Stimulated activated CD4-positive, alpha-beta T cell treated with anti-CD3 and anti-CD28 coated beads, Interleukin-15, amount 100 ng/mL, for 24 hours (primary cell): ENCODE data around the gene NBAS.
"Not testable (repeated sequence)": the region's sequence is repeated elsewhere in the genome, so short reads cannot be mapped to it uniquely, and the experiment has no call there.

Experiments
- DNase-seq: peaks from one replicate; pipeline ENCODE4 v3.0.0-alpha.2; 2020

NBAS gene

GRCh38 chr2:15557887-15558311 lies 3.2 kb downstream of the NBAS start:
- DNase-seq: no peak

- DNase-seq: no peak
Measured at GRCh38 chr2:15556311-15556930, 4.7 kb downstream of the NBAS start.

GRCh38 chr2:15555760-15556193 lies 5.4 kb downstream of the NBAS start:
- DNase-seq: no peak

- no peak for DNase-seq
Measured at GRCh38 chr2:15554525-15555218, 6.5 kb downstream of the NBAS start.

GRCh38 chr2:15553951-15554350 lies 7.2 kb downstream of the NBAS start:
- DNase-seq: no peak

GRCh38 chr2:15553519-15553918 lies 7.6 kb downstream of the NBAS start:
- no peak for DNase-seq

GRCh38 chr2:15548974-15549373 lies 12.2 kb downstream of the NBAS start:
- no peak for DNase-seq

- no peak for DNase-seq
Measured at GRCh38 chr2:15547115-15547876, 13.8 kb downstream of the NBAS start.

GRCh38 chr2:15546297-15547098 lies 14.6 kb downstream of the NBAS start:
- DNase-seq: peak; percentile 7

- DNase-seq: no peak
Measured at GRCh38 chr2:15544227-15544626, 16.9 kb downstream of the NBAS start.

GRCh38 chr2:15543541-15543940 lies 17.6 kb downstream of the NBAS start:
- DNase-seq: no peak

- no peak for DNase-seq
Measured at GRCh38 chr2:15543053-15543452, 18.1 kb downstream of the NBAS start.

- DNase-seq: not testable (repeated sequence)
Measured at GRCh38 chr2:15542269-15542668, 18.9 kb downstream of the NBAS start.

- not testable (repeated sequence) for DNase-seq
Measured at GRCh38 chr2:15540523-15540922, 20.6 kb downstream of the NBAS start.

GRCh38 chr2:15539999-15540398 lies 21.1 kb downstream of the NBAS start:
- no peak for DNase-seq

- no peak for DNase-seq
Measured at GRCh38 chr2:15538792-15539191, 22.3 kb downstream of the NBAS start.

GRCh38 chr2:15533860-15534480 lies 27.2 kb downstream of the NBAS start:
- no peak for DNase-seq

GRCh38 chr2:15532996-15533395 lies 28.1 kb downstream of the NBAS start:
- DNase-seq: no peak

GRCh38 chr2:15531095-15531854 lies 29.9 kb downstream of the NBAS start:
- no peak for DNase-seq

GRCh38 chr2:15527074-15527739 lies 33.9 kb downstream of the NBAS start:
- DNase-seq: no peak

- DNase-seq: no peak
Measured at GRCh38 chr2:15521641-15522181, 39.4 kb downstream of the NBAS start.
